Endodermal cell (in vitro differentiated cells): ENCODE measurements around the gene TXN2. TPM values are rescaled to one million over a fixed set of nuclear protein-coding genes. Genes with fewer than 3 reads are reported as not detected.

ENCODE experiments used
- DNase-seq: peaks from one replicate; pipeline ENCODE4 v3.0.0-alpha.2; 2017
- H3K27ac ChIP-seq: 2 replicates; pipeline ENCODE4 v1.5.1; 2013; ENCODE audit warnings: mild to moderate bottlenecking, low read depth, low read length, moderate library complexity
- H3K27me3 ChIP-seq: 2 replicates; pipeline ENCODE4 v1.6.1; 2013; ENCODE audit warnings: mild to moderate bottlenecking, low read length, moderate library complexity; ENCODE audit not compliant: insufficient read depth, control insufficient read depth, poor library complexity, severe bottlenecking
- H3K36me3 ChIP-seq: 2 replicates; pipeline ENCODE4 v1.7.0; 2013; ENCODE audit warnings: mild to moderate bottlenecking, low read length, moderate library complexity; ENCODE audit not compliant: control insufficient read depth, insufficient read depth
- H3K4me1 ChIP-seq: one replicate; pipeline ENCODE4 v1.7.0; 2013; ENCODE audit warnings: low read length; ENCODE audit not compliant: control insufficient read depth, insufficient read depth
- H3K4me3 ChIP-seq: 2 replicates; pipeline ENCODE4 v1.5.1; 2013; ENCODE audit warnings: mild to moderate bottlenecking, low read length, moderate library complexity
- H3K9ac ChIP-seq: 2 replicates; pipeline ENCODE4 v1.6.1; 2013; ENCODE audit warnings: mild to moderate bottlenecking, low read length, moderate library complexity; ENCODE audit not compliant: poor library complexity, severe bottlenecking; ENCODE audit errors: extremely low read depth
- H3K9me3 ChIP-seq: 2 replicates; pipeline ENCODE4 v1.6.1; 2013; ENCODE audit warnings: mild to moderate bottlenecking, low read length, moderate library complexity; ENCODE audit not compliant: control insufficient read depth
- H3K27ac Mint-ChIP-seq: 2 replicates; pipeline ENCODE4 v1.8.0; 2020; ENCODE audit warnings: mixed read lengths
- H3K27me3 Mint-ChIP-seq: 2 replicates; pipeline ENCODE4 v1.8.0; 2021; ENCODE audit warnings: mild to moderate bottlenecking, mixed read lengths; ENCODE audit not compliant: insufficient read depth
- H3K36me3 Mint-ChIP-seq: 2 replicates; pipeline ENCODE4 v1.8.0; 2020; ENCODE audit warnings: low read depth, mixed read lengths
- H3K4me1 Mint-ChIP-seq: 2 replicates; pipeline ENCODE4 v1.8.0; 2020; ENCODE audit warnings: mixed read lengths
- H3K4me3 Mint-ChIP-seq: 2 replicates; pipeline ENCODE4 v1.8.0; 2020; ENCODE audit warnings: mild to moderate bottlenecking, moderate library complexity, mixed read lengths
- H3K9me3 Mint-ChIP-seq: 2 replicates; pipeline ENCODE4 v1.8.0; 2020; ENCODE audit warnings: mild to moderate bottlenecking, mixed read lengths
- WGBS, 2 experiments: methylation state at CpG; one replicate each; pipeline versions ENCODE4 v1.1.5 to v1.1.7; 2013; ENCODE audit warnings: missing lambda C conversion rate in 2 of 2, mixed read lengths in 1 of 2; ENCODE audit not compliant: insufficient coverage in 1 of 2, insufficient read length in 1 of 2; 5-methylcytosine and 5-hydroxymethylcytosine counted together
- total RNA-seq, 2 donors: library from RNA; stranded (reverse); fragmentation: NEBNext Ultra II Directional in 1 of 2; extraction: Animal tissue kit (Norgen Biotek cat#: 25700) in 1 of 2; gene quantifications; 2 replicates in 1 of 2; 3 replicates in 1 of 2; pipeline ENCODE4 v1.2.1, GENCODE V29; 2021
- TF ChIP-seq, protein P1 (sequence below): fragments of 200-600 bp; sonication (generic); conservative IDR thresholded peaks from 2 replicates; pipeline ENCODE4 v1.5.0; 2021; ENCODE audit warnings: antibody characterized with exemption, mild to moderate bottlenecking

The TXN2 gene
- total RNA-seq, 2 donors from 2014 or later, result 52.9 to 53.9 TPM

DNA sequence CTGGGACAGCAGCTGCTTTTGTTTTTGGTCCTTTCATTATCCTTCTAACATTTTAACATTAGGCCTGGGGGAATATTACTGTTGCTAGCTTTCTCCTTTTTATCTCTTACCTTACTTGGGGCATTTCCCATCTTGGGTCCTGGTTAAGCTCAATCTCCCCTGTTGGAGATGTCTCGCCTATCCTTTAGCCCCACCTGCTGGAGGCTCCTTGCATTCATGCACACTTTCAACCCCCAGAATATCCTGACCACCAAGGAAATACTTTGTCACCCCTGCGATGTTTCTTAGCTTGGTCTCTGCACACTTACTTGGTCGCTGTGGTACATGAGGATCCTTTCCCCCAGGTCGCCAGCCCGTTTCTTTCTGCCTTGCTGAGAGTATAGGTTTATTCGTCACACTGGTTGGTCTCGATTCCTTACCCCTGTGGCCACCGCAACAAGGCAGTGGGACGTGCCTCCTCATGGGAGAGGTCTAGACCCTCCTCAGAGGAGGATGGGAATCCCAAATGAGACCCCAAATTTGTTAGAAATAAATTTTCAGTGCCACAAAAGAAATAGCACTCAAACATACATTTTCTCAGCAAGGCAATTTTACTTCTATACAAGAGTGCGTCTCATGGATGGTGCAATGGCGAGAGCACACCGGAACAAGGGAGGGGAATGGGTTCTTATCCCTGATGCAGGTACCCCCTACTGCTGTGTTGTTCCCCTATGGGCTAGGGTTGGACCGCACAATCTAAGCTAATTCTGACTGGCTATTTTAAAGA is 5.4 kb upstream of the TXN2 start:
- H3K36me3 ChIP-seq, result peaks cover 39% of the 10 kb centered on the region
- no peak overlapping the region for H3K27ac ChIP-seq
- no peak overlapping the region for H3K4me3 ChIP-seq
- WGBS, 2 experiments, result 88 to 95% methylated on average over 10 to 13 of the region's 13 CpGs
- Mint-ChIP-seq H3K4me1 (no peaks in the 10 kb centered on the region), H3K27ac (no peak overlapping the region), H3K9me3 (peaks cover 3% of the 10 kb centered on the region), H3K4me3 (no peak overlapping the region), H3K27me3 (peaks cover 29% of the 10 kb centered on the region), H3K36me3 (peaks cover 34% of the 10 kb centered on the region)
- H3K9me3 ChIP-seq, result peaks cover 26% of the 10 kb centered on the region
- DNase-seq, result peak; percentile 91
- TF ChIP-seq, protein P1, sequence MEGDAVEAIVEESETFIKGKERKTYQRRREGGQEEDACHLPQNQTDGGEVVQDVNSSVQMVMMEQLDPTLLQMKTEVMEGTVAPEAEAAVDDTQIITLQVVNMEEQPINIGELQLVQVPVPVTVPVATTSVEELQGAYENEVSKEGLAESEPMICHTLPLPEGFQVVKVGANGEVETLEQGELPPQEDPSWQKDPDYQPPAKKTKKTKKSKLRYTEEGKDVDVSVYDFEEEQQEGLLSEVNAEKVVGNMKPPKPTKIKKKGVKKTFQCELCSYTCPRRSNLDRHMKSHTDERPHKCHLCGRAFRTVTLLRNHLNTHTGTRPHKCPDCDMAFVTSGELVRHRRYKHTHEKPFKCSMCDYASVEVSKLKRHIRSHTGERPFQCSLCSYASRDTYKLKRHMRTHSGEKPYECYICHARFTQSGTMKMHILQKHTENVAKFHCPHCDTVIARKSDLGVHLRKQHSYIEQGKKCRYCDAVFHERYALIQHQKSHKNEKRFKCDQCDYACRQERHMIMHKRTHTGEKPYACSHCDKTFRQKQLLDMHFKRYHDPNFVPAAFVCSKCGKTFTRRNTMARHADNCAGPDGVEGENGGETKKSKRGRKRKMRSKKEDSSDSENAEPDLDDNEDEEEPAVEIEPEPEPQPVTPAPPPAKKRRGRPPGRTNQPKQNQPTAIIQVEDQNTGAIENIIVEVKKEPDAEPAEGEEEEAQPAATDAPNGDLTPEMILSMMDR, result peak; percentile 84
- H3K4me1 ChIP-seq, result no peaks in the 10 kb centered on the region
- H3K9ac ChIP-seq, result no peak overlapping the region
- H3K27me3 ChIP-seq, result peaks cover 7% of the 10 kb centered on the region

DNA sequence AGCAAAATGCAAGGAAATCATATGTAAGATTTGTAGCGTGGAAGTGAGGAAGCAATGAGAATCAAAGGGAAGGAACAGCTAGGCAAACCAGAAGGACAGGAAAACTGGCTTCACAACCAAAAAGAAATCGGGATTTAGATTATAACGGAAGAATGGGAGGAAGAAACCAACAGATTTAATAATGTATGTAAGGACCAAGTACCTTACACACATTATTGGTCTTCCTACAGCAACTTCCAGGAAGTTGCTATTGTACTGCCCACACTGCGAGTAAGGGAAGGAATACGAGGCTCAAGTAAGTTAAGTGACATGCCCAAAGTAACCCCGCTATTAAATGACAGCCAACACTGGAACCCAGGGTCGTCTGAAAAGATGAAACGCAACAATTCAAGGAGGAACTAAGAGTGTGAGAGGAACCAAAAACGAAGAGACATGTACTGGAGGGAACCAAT is 473 bp downstream of the TXN2 start:
- H3K9me3 Mint-ChIP-seq, result no peaks in the 10 kb centered on the region
- no peak for DNase-seq
- Histone ChIP-seq H3K36me3 (peaks cover 17% of the 10 kb centered on the region), H3K4me3 (peak overlapping the region; percentile 89), H3K4me1 (no peaks in the 10 kb centered on the region), H3K27ac (peak overlapping the region; percentile 95), H3K9me3 (peaks cover 5% of the 10 kb centered on the region), H3K9ac (peak overlapping the region; percentile 90), H3K27me3 (peaks cover 7% of the 10 kb centered on the region)
- H3K27me3 Mint-ChIP-seq, result peaks cover 29% of the 10 kb centered on the region
- H3K36me3 Mint-ChIP-seq, result peaks cover 20% of the 10 kb centered on the region
- H3K27ac Mint-ChIP-seq, result peak overlapping the region; percentile 99
- TF ChIP-seq, protein P1, result no peak
- H3K4me3 Mint-ChIP-seq, result peak overlapping the region; percentile 75
- H3K4me1 Mint-ChIP-seq, result peaks cover 6% of the 10 kb centered on the region
- WGBS, 2 experiments, result 28 to 32% methylated on average over 9 of the region's 9 CpGs

DNA sequence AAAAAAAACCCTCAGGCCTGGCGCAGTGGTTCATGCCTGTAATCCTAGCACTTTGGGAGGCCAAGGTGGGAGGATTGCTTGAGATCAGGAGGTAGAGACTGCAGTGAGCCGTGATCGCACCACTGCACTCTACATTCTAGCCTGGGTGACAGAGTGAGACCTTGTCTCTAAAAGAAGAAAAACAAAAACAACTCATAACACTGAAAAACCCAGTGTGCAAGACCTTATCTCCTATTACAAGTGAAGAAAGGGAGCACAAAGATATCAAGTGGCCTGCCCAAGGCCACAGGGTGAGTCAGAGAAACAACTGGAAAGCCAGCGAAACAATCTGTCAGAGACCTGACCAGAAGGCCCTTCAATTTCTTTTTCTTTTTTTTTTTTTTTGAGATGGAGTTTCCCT is 2.5 kb downstream of the TXN2 start:
- peaks cover 37% of the 10 kb centered on the region for H3K36me3 Mint-ChIP-seq
- H3K27me3 ChIP-seq, result peaks cover 7% of the 10 kb centered on the region
- peaks cover 36% of the 10 kb centered on the region for H3K36me3 ChIP-seq
- H3K4me1 Mint-ChIP-seq, result peaks cover 6% of the 10 kb centered on the region
- peaks cover 13% of the 10 kb centered on the region for H3K27me3 Mint-ChIP-seq
- TF ChIP-seq, protein P1, result no peak
- peaks cover 5% of the 10 kb centered on the region for H3K9me3 ChIP-seq
- no peak overlapping the region for H3K9ac ChIP-seq
- no peak overlapping the region for H3K4me3 Mint-ChIP-seq
- H3K27ac ChIP-seq, result no peak overlapping the region
- no peak for DNase-seq
- H3K27ac Mint-ChIP-seq, result no peak overlapping the region
- H3K9me3 Mint-ChIP-seq, result no peaks in the 10 kb centered on the region
- no peak overlapping the region for H3K4me3 ChIP-seq
- 92 to 95% methylated on average over 2 to 4 of the region's 4 CpGs for WGBS, 2 experiments
- no peaks in the 10 kb centered on the region for H3K4me1 ChIP-seq
